ENCODE data around the gene CHAF1A. TPM values are rescaled to one million over a fixed set of nuclear protein-coding genes. Genes with fewer than 3 reads are reported as not detected.

Gene CHAF1A
- total and polyA plus RNA-seq, 7 donors: 3.6 to 19.1 (median 5.4) TPM

GRCh38 chr19:4491446-4491845 lies 89.0 kb downstream of the CHAF1A start:
- Histone ChIP-seq H3K27ac (no peak overlapping the region), H3K4me3 (no peak overlapping the region), H3K36me3 (peaks cover 33 to 88% (median 56%) of the 10 kb centered on the region in 4 donors), H3K27me3 (no peaks in the 10 kb centered on the region), H3K9me3 (no peaks in the 10 kb centered on the region), H3K4me1 (no peaks in the 10 kb centered on the region)
- intact Hi-C loops (cut with DNase I): no loop called here
- DNase-seq: no peak
- TF ChIP-seq POLR2A (IDR thresholded peaks at IDR 0.05): no peak
- TF ChIP-seq EP300 (IDR thresholded peaks at IDR 0.05): no peak
- TF ChIP-seq CTCF (IDR thresholded peaks at IDR 0.05): no peak
- no peak for TF ChIP-seq POLR2AphosphoS5 (IDR thresholded peaks at IDR 0.05)
- 97 to 98% methylated on average over 21 of the region's 21 CpGs for WGBS, 2 donors

GRCh38 chr19:4492337-4493103 lies 90.1 kb downstream of the CHAF1A start:
- no peak overlapping the region for H3K4me3 ChIP-seq
- H3K36me3 ChIP-seq: peaks cover 33 to 92% (median 57%) of the 10 kb centered on the region in 4 donors
- TF ChIP-seq EP300 (IDR thresholded peaks at IDR 0.05) (no peak), POLR2A (IDR thresholded peaks at IDR 0.05) (no peak), POLR2AphosphoS5 (IDR thresholded peaks at IDR 0.05) (no peak)
- 96 to 97% methylated on average over 3 of the region's 3 CpGs for WGBS, 2 donors
- no peaks in the 10 kb centered on the region for H3K4me1 ChIP-seq
- intact Hi-C loops (cut with DNase I): no loop called here
- no peak for DNase-seq
- no peak overlapping the region for H3K27ac ChIP-seq
- H3K9me3 ChIP-seq: no peaks in the 10 kb centered on the region
- H3K27me3 ChIP-seq: no peaks in the 10 kb centered on the region

Small RNA genes lying within 50 kb of the gene (small RNA-seq; reads per million reads assigned to genes)
- gene MIR4746: 0 reads per million in 3 donors

Other genes starting within 250 kb of the CHAF1A start
- gene CREB3L3, start 249.0 kb upstream of the CHAF1A start, total RNA-seq: under 1 TPM in 1 of 4 donors, not detected in 3; 0.55 TPM
- 10 to 100 TPM in 1 of 3 donors, 1 to 10 TPM in 2; 1.8 to 24.0 (median 8.5) TPM for gene CREB3L3, start 249.0 kb upstream of the CHAF1A start, polyA plus RNA-seq
- gene SIRT6, start 220.1 kb upstream of the CHAF1A start, total RNA-seq: 10 to 100 TPM; 10.3 to 23.5 (median 18.1) TPM
- 100 to 1,000 TPM in 2 of 3 donors, 10 to 100 TPM in 1; 66.1 to 132 (median 129) TPM for gene SIRT6, start 220.1 kb upstream of the CHAF1A start, polyA plus RNA-seq
- under 1 TPM; 0.36 to 0.99 (median 0.69) TPM for gene ANKRD24, start 220.0 kb upstream of the CHAF1A start, total RNA-seq
- 1 to 10 TPM in 1 of 3 donors, under 1 TPM in 1, not detected in 1; 0.60 to 1.2 TPM for gene ANKRD24, start 220.0 kb upstream of the CHAF1A start, polyA plus RNA-seq
- gene EBI3, start 173.1 kb upstream of the CHAF1A start, total RNA-seq: 1 to 10 TPM; 1.7 to 3.9 (median 2.5) TPM
- gene EBI3, start 173.1 kb upstream of the CHAF1A start, polyA plus RNA-seq: 10 to 100 TPM in 2 of 3 donors, 1 to 10 TPM in 1; 3.6 to 17.6 (median 17.6) TPM
- 10 to 100 TPM; 19.4 to 22.5 (median 20.8) TPM for gene YJU2, start 155.6 kb upstream of the CHAF1A start, total RNA-seq
- 10 to 100 TPM; 21.5 to 31.8 (median 24.6) TPM for gene YJU2, start 155.6 kb upstream of the CHAF1A start, polyA plus RNA-seq
- not detected for gene SHD, start 123.4 kb upstream of the CHAF1A start, total RNA-seq
- 10 to 100 TPM; 18.8 to 84.7 (median 68.0) TPM for gene SHD, start 123.4 kb upstream of the CHAF1A start, polyA plus RNA-seq
- not detected for gene TMIGD2, start 100.3 kb upstream of the CHAF1A start, total RNA-seq
- 1 to 10 TPM in 1 of 3 donors, under 1 TPM in 1, not detected in 1; 0.60 to 6.3 TPM for gene TMIGD2, start 100.3 kb upstream of the CHAF1A start, polyA plus RNA-seq
- gene FSD1, start 98.0 kb upstream of the CHAF1A start, total RNA-seq: 1 to 10 TPM in 2 of 4 donors, not detected in 2; 1.1 to 1.5 TPM
- gene FSD1, start 98.0 kb upstream of the CHAF1A start, polyA plus RNA-seq: 1 to 10 TPM in 2 of 3 donors, not detected in 1; 1.6 to 2.6 TPM
- gene STAP2, start 63.8 kb upstream of the CHAF1A start, total RNA-seq: 1 to 10 TPM in 3 of 4 donors, under 1 TPM in 1; 0.99 to 5.5 (median 2.7) TPM
- gene STAP2, start 63.8 kb upstream of the CHAF1A start, polyA plus RNA-seq: 100 to 1,000 TPM; 146 to 313 (median 199) TPM
- gene MPND, start 59.1 kb upstream of the CHAF1A start, total RNA-seq: 10 to 100 TPM in 1 of 4 donors, 1 to 10 TPM in 3; 8.6 to 13.3 (median 9.3) TPM
- gene MPND, start 59.1 kb upstream of the CHAF1A start, polyA plus RNA-seq: 10 to 100 TPM; 38.2 to 65.2 (median 60.1) TPM
- gene SH3GL1, start 2.1 kb upstream of the CHAF1A start, total RNA-seq: 10 to 100 TPM; 28.5 to 33.9 (median 32.2) TPM
- gene SH3GL1, start 2.1 kb upstream of the CHAF1A start, polyA plus RNA-seq: 10 to 100 TPM; 37.9 to 47.4 (median 45.0) TPM
- 100 to 1,000 TPM in 1 of 4 donors, 10 to 100 TPM in 3; 47.1 to 103 (median 62.7) TPM for gene UBXN6, start 55.2 kb downstream of the CHAF1A start, total RNA-seq
- gene UBXN6, start 55.2 kb downstream of the CHAF1A start, polyA plus RNA-seq: 100 to 1,000 TPM in 2 of 3 donors, 10 to 100 TPM in 1; 96.3 to 160 (median 114) TPM
- 10 to 100 TPM; 31.0 to 45.5 (median 40.4) TPM for gene HDGFL2, start 69.7 kb downstream of the CHAF1A start, total RNA-seq
- gene HDGFL2, start 69.7 kb downstream of the CHAF1A start, polyA plus RNA-seq: 10 to 100 TPM; 19.8 to 78.2 (median 22.2) TPM
- 10 to 100 TPM; 41.3 to 71.7 (median 55.9) TPM for gene PLIN4, start 115.8 kb downstream of the CHAF1A start, total RNA-seq
- gene PLIN4, start 115.8 kb downstream of the CHAF1A start, polyA plus RNA-seq: 10 to 100 TPM in 1 of 3 donors, 1 to 10 TPM in 1, under 1 TPM in 1; 0.69 to 22.3 (median 1.8) TPM
- gene PLIN5, start 132.6 kb downstream of the CHAF1A start, total RNA-seq: 10 to 100 TPM in 1 of 4 donors, 1 to 10 TPM in 3; 2.5 to 10.0 (median 4.2) TPM
- 1 to 10 TPM in 2 of 3 donors, under 1 TPM in 1; 0.69 to 3.1 (median 2.4) TPM for gene PLIN5, start 132.6 kb downstream of the CHAF1A start, polyA plus RNA-seq
- 1 to 10 TPM in 1 of 4 donors, under 1 TPM in 2, not detected in 1; 0.36 to 2.3 (median 0.49) TPM for gene LRG1, start 137.4 kb downstream of the CHAF1A start, total RNA-seq
- gene LRG1, start 137.4 kb downstream of the CHAF1A start, polyA plus RNA-seq: 10 to 100 TPM in 1 of 3 donors, 1 to 10 TPM in 2; 2.4 to 21.0 (median 3.7) TPM
- 1 to 10 TPM; 1.1 to 5.7 (median 1.6) TPM for gene SEMA6B, start 157.0 kb downstream of the CHAF1A start, total RNA-seq
- 10 to 100 TPM in 1 of 3 donors, 1 to 10 TPM in 1, under 1 TPM in 1; 0.60 to 16.9 (median 4.7) TPM for gene SEMA6B, start 157.0 kb downstream of the CHAF1A start, polyA plus RNA-seq
- gene TNFAIP8L1, start 236.9 kb downstream of the CHAF1A start, total RNA-seq: 10 to 100 TPM; 18.9 to 25.2 (median 20.0) TPM
- 10 to 100 TPM in 1 of 3 donors, 1 to 10 TPM in 2; 3.7 to 17.1 (median 4.8) TPM for gene TNFAIP8L1, start 236.9 kb downstream of the CHAF1A start, polyA plus RNA-seq